LHCN-M2 (cell line): ENCODE results near the gene ULK1. TPM values are rescaled to one million over a fixed set of nuclear protein-coding genes. Genes with fewer than 3 reads are reported as not detected.
"Not testable (repeated sequence)": the region's sequence is repeated elsewhere in the genome, so short reads cannot be mapped to it uniquely, and the experiment has no call there.

Experiments
- DNase-seq: peaks from one replicate; pipeline ENCODE4 v3.0.0-alpha.2; 2012; ENCODE audit warnings: low read depth
- total RNA-seq: library from RNA; depleted of rRNA; stranded (reverse); fragments of >200 nt; gene quantifications from 2 replicates; pipeline ENCODE4 v1.2.3, GENCODE V29; 2014

The ULK1 gene
- total RNA-seq, 1 experiment from 2014 or later, result 6.8 TPM

DNA sequence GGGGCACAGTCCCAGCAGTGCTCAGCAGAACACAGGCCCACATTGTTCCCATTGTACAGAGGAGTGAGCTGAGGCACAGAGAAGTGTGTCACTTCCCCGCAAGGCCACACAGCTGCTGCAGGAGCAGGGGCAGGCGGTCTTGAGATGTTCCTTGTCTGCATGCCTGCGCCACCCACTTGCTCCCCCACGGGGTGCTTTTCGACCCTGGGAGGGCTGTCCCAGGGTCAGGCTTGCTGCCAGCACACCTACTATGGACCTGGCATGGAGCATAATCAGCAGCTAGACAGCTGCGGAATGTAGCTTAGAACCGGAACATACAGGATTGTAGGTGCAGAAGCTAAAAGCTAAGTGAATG is 47.5 kb downstream of the ULK1 start:
- DNase-seq, result no peak

DNA sequence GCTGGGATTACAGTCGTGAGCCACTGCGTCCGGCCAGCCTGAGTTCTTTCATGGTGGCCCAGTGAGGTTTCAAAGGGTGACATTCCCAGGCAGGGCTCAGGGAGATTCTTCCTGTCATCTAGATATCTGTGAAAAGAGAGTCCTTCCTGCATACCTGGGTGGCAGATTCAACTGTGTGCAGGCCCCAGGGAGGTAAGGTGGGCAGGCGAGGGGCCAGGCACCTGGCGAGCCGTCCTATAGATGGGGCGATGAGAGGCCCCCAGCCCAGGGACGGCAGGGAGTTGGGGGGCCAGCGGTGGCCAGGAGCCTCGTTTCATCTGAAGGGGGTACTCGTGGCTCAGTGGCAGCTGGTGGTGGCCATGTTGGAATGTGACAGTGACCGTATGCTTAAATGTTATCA is 48.2 kb downstream of the ULK1 start:
- no peak for DNase-seq

DNA sequence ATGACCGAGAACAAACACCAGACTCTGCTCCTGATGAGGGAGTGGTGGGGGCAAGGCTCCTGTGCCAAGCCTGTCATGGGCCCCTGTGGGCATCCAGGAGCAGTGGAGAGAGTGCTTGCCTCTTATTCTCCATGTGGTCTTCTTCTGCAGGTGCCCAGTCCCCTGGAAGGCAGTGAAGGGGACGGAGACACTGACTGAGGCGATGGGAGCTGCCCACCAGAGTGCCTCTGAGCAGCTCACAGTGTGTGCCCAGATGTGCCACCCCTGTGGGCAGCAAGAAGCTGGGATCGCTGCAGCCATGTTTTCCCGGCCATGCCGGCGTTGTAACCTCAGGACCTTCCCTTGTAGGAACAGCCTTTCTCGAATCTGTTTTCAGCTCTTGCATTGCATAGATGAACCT is 49.0 kb downstream of the ULK1 start:
- DNase-seq, result no peak

DNA sequence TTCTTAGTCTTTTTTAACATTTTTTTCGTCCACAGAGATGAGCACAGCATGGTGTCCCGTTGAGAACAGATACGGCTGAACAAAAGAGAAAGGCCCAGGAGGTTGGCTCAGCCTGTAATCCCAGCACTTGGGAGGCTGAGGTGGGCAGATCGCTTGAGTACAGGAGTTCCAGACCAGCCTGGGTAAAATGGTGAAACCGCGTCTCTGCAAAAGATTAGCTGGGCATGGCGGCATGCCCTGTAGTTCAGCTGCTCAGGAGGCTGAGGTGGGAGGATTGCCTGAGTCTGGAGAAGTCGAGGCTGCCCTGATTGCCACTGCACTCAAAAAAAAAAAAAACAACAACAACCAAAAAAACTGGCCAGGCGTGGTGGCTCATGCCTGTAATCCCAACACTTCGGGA is 49.5 kb downstream of the ULK1 start:
- DNase-seq, result no peak

DNA sequence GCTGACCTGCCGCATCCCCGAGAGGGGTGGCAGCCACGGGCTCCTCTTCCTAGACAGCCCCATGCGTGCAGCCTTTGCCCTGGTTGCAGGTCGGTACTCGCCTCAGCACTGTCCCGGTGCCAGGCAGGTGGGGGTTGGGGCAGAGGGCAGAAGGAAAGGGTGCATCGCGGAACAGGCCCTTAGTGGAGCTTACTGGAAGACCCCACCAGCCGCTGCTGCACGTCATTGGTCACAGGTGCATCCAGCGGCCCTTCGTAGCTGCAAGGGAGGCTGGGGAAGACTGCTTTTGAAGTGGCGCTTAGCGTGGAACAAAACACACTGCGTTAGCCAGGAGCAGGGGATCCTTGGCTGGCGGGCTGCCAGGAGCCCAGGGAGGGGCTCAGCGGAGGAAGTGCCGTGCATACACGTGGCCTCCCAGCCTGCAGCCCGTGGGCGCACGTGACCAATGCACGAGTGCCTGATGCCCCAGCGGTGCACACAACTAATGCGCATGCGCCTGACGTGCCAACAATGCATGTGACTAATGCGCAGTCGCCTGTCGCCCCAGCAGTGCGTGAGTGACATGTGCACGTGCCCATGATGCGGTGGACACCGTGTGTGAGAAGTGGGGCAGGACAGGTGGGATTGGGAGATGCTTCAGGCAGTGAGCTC is 50.3 kb downstream of the ULK1 start:
- DNase-seq, result no peak

DNA sequence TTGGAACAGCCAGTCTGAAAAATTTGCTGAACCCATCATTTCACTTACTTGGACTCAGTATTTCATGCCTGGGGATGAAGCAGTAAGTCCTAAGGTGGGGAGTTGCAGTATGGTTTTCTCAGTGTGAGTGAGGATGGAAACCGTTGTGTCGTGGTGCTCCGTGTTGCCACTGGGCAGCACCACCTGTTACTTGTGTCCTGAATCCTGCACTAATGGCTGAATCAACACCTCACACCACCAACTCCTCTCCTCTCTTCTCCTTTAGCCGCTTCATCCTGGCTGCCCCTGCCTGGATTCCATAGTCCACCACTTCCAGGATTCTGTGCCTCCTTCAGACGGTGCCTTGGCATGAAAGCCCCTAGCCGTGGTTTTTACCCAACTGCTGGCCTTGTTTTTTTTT is 52.3 kb downstream of the ULK1 start:
- DNase-seq, result no peak

DNA sequence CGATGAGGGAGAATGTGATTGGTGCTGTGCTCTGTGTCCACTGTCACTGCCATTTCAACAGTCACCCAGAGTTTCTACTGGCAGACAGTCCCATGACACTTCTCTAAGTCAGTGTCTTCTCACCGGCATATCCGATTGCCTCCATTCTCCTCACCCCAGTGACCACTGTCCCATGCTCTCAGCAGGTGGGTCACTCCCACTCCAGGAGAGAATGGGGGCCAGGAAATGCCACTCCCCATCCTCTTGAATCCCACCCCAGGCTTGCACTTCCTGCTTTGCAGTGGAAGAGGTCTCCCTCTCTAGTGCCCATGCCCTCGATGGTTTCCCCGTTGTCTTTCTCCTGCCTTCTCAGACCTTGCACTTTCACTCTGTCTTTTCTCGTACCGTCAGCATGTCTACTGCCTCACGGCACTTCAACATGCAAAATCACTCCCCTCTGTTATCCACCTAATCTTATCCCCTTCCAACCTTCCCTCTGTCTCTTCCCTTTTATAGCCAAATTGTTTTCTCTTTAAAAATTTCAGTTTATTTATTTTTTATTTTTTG is 53.1 kb downstream of the ULK1 start:
- DNase-seq, result no peak

DNA sequence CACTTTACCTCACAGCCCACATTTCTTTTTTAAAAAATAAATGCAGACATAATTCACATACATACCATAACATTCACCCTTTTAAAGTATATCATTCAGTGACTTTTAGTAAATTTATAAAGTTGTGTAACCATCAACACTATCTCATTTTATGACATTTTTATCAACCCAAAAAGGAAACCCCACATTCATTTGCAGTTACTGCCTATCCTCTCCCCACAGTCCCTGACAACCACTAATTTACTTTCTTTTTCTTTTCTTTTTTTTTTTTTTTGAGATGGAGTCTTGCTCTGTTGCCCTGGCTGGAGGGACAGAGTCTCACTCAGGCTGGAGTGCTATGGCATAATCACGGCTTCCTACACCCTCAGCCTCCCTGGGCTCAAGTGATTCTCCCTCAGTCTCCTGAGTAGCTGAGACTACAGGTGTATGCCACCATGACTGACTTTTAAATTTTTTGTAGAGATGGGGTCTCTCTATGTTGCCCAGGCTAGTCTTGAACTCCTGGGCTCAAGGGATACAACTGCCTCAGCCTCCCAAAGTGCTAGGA is 53.8 kb downstream of the ULK1 start:
- DNase-seq, result no peak

DNA sequence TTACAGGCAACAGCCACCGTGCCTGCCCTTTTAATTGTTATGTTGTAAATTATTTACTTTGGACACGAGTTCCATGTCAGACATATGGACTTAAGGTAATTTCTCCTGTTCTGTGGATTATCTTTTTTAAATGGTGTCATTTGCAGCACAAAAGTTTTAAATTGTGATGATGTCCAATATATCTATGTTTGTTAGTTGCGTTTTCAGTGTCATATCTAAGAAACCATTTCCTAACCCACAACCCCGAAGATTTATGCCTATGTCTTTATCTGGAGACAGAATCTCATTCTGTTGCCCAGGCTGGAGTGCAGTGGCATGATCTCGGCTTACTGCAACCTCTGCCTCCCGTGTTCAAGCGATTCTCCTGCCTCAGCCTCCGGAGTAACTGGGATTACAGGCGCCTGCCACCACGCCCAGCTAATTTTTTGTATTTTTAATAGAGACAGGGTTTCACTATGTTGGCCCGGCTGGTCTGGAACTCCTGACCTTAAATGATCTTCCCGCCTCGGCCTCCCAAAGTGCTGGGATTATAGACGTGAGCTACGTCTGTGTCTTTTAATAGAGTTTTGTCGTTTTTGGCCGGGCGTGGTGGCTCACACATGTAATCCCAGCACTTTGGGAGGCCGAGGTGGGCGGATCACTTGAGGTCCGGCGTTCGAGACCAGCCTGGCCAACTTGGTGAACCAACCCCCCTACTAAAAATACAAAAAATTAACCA is 54.5 kb downstream of the ULK1 start:
- DNase-seq, result not testable (repeated sequence)

DNA sequence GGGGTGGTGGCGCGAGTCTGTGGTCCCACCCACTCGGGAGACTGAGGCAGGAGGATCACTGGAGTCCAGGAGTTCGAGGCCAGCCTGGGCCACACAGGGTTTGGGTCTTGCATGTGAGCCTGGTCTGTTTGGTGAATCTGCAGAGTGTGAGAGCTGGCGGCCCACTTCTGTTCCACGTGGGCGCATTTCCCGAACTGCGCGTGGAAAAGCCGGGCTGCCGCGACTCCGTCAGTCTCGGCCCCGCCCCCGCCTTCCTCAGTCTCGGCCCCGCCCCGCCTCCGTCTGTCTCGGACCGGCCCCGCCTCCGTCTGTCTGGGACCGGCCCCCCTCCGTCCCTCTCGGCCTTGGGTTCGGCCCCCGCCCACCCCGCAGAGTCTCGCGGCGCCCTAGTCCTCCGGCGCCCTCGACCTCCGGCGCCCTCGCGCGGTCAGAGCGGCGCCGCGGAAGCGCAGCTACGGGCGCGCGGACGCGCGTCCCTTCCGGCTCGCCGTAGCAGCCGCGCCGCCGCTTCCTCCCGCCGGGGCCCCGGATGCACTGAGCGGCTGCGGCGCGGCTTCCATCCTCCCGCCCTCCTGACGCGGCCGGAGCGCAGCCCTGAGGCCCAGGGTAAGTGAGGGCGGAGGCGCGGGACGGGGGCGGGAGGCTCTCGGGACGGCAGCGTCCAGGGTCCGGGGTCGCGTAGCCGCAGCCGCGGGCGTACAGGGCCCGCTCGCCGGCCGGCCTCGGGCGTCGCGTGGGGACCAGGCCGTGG is 55.2 kb downstream of the ULK1 start, which contains the start of gene EP400:
EP400 (plus strand) TSS at position 512 of the 751 bp plus-strand sequence. CDS start 10,678 bp downstream, outside the sequence.
- peak; percentile 90 for DNase-seq

DNA sequence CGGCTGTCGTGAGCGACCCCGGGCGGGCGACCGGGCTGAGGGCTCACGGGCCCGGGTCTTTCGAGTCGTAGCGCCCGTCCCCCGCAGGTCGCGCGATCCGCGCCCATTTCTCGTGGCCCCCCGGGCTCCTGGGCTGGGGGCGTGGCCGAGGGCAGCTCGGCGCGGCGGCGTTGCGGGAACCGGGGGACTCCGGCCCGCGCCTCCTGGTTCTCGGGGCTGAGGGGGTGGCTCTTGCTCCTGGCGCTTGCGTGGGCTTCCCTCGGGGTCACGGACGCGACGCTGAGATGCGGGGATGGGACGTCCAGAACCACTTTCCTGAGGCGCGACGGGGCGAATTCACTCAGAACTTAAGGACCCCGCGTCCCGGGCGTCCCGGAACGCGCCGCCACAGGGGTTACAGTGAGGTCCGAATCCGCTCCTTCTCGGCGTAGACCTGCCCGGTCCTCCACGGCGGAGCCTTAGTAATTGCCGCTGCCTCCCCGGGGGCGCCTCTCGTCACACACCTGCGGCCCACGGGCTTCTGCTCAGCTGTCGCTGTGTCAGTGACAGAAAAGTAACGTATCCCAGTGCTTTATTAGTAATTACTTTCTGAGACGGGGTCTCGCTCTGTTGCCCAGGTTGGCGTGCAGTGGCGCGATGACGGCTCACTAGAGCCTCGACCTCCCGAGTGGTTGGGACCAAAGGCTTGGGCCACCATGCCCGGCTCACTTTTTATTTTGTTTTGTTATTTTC is 55.9 kb downstream of the ULK1 start:
- DNase-seq, result no peak

DNA sequence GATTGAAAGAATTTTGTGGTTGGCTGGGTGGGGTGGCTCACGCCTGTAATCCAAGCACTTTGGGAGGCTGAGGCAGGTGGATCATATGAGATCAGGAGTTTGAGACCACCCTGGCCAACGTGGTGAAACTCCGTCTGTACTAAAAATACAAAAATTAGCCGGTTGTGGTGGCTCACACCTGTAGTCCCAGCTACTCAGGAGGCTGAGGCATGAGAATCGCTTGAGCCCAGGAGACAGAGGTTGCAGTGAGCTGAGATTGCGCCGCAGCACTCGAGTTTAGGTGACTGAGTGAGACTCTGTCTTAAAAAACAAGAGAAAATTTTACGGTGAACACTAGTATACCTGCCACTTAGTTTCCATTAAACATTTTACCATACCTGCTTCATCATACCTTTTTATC is 59.4 kb downstream of the ULK1 start:
- not testable (repeated sequence) for DNase-seq

DNA sequence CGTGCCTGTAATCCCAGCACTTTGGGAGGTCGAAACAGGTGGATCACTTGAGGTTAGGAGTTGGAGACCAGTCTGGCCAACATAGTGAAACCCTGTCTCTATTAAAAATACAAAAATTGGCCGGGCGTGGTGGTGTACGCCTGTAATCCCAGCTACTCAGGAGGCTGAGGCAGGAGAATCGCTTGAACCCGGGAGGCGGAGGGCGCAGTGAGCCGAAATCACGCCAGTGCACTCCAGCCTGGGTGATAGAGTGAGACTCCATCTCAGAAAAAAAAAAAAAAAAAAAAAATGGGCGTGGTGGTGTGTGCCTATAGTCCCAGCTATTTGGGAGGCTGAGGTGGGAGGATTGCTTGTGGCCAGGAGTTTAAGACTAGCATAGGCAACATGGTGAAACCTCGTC is 60.0 kb downstream of the ULK1 start:
- DNase-seq, result not testable (repeated sequence)

DNA sequence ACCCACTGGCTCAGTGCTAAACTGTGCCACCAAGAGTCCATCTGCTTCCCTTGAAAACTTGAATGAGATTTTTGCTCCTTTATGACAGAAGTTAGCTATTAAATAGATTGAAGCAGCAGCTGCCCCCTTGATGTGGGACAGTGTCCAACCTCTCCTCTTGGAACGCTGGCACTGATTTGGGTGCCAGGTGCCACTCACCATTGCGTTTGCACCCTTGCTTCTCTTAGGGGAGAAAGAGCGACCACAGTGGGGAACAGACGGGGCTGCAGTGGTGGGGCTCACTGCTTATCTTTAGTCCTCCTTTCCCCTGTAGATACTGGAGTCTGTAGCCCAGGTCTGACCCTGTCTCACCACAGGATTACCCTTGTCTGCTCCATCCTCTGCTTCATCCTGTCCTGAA is 64.7 kb downstream of the ULK1 start:
- no peak for DNase-seq

DNA sequence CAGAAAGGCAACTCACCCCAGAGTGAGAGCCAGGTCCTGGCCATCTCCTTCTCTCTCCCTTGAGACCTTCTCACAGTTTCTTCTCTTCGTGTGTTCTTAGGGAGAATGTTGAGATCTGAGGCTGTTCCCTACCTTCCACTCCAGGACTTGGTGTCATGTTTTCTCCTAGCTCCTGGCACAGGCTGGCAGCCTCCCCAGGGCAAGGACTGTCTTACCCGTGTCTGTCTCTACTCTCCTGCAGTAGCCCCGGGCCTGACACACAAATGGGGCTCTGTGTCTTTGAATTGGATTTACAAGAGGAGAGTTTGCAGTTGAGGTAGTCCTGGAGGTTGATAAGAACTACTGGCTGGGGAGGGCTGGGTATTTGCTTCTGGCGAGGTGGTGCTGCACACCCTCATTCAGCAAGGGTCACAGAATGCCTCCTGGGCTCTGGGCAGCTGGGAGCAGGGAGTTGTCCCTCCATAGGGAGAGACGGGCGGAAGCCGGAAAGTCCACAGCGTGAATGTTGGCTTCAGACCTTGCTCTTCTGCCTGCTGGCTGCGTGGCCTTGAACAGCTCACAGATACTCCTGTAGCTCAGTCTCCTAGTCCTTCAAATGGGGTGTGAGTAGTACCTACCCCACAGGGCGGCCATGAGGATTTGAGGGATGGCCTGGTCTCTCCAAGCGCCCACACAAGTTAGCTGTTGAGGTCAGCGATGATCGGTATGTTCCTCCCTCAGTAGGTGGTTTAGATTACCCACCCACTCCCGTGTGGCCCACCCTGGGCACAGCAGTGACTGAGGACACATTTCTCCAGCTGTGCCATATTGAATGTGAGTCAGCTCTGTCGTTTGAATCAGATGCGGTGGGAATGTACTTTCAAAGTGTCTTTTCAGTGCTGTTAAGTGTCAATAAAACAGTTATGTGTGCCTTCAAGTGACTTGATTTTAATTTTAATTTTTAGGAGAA is 65.5 kb downstream of the ULK1 start:
- peak; percentile 29 for DNase-seq

DNA sequence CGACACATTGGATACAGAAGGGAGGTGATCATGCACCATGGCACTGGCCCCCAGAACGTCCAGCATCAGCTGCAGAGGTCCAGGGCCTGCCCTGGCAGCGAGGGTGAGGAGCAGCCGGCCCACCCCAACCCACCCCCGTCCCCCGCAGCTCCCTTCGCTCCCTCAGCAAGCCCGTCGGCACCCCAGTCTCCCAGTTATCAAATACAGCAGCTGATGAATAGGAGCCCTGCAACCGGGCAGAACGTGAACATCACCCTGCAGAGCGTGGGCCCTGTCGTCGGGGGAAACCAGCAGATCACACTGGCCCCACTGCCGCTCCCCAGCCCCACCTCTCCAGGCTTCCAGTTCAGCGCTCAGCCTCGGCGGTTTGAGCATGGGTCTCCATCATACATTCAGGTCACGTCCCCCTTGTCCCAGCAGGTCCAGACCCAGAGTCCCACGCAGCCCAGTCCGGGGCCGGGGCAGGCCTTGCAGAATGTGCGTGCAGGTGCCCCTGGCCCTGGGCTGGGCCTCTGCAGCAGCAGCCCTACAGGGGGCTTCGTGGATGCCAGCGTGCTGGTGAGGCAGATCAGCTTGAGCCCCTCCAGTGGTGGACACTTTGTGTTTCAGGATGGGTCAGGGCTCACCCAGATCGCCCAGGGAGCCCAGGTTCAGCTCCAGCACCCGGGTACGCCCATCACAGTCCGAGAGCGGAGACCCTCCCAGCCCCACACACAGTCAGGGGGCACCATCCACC is 66.3 kb downstream of the ULK1 start:
- not testable (repeated sequence) for DNase-seq

DNA sequence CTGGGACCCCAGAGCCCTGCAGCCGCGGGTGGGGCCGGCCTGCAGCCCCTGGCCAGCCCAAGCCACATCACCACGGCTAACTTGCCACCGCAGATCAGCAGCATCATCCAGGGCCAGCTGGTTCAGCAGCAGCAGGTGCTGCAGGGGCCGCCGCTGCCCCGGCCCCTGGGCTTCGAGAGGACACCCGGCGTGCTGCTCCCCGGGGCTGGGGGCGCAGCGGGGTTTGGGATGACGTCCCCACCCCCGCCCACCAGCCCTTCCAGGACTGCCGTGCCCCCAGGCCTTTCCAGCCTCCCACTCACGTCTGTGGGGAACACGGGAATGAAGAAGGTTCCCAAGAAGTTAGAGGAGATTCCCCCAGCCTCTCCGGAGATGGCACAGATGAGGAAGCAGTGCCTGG is 66.9 kb downstream of the ULK1 start:
- not testable (repeated sequence) for DNase-seq

DNA sequence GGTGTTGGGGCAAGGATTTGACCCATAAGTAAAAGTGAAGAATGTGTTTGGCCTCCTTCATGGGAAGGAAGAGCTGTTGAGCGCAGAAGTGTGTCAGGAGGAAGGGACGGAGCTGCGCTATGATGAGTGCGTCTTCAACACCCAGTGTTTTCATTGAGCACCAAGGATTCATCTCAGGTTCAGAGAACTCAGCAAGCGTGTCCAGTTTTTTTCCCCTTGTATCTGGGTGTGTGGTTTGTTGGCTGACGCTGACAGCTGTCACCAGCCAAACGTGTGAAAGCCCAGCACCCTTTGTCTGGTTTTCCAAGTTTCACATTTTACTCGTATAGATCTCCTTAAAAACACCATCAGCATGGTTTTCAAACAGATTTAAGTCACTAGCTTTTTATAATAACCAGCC is 67.6 kb downstream of the ULK1 start:
- DNase-seq, result no peak

DNA sequence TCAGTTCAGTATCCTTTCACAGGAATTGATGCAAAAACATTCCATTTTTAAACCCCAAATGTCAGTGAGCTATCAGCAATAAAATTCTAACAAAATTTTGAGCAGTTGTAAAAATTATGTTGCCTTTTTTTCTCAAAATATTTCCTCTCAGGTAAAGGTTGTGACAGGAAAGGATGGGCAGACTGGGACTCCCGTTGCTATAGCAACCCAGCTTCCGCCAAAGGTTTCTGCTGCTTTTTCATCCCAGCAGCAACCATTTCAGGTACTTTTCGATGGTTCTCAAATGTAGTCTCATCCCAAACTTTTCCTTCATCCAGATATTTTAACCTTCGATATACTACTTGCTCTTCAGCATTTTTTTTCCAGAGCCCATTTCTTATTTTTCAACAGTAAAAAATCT is 69.0 kb downstream of the ULK1 start:
- no peak for DNase-seq

DNA sequence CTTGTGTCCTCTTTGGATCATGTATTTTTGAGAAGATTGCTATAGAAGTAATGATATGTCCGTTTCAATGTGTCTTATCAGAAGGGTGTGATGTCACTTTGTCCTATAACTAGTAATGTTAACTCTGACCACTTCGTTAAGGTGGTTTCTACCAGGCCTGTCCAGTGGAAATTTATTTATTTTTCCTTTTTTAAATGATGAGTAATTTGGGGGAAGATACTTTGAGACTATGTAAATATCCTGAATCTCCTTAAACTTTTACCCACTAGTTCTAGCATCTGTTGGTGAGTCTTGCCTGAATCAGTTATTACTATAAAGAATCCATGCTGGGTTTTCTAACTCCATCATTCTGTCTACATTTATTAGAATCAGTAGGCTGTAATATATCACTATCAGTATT is 70.7 kb downstream of the ULK1 start:
- peak; percentile 31 for DNase-seq
